Posterior cingulate gyrus (tissue), 11 donors: ENCODE data around the gene DPH1.

ENCODE experiments used
- DNase-seq, 10 donors: peaks; one replicate each; pipeline versions ENCODE4 v3.0.0 to v3.0.0-alpha.2; 2020 to 2021; ENCODE audit warnings: mixed read lengths in 3 of 10
- intact Hi-C: fragments of 100-400 bp; cut with DNase I; formaldehyde crosslinking; loops from one replicate; pipeline ENCODE4 v1.15.1; 2023

The DPH1 gene

DNA sequence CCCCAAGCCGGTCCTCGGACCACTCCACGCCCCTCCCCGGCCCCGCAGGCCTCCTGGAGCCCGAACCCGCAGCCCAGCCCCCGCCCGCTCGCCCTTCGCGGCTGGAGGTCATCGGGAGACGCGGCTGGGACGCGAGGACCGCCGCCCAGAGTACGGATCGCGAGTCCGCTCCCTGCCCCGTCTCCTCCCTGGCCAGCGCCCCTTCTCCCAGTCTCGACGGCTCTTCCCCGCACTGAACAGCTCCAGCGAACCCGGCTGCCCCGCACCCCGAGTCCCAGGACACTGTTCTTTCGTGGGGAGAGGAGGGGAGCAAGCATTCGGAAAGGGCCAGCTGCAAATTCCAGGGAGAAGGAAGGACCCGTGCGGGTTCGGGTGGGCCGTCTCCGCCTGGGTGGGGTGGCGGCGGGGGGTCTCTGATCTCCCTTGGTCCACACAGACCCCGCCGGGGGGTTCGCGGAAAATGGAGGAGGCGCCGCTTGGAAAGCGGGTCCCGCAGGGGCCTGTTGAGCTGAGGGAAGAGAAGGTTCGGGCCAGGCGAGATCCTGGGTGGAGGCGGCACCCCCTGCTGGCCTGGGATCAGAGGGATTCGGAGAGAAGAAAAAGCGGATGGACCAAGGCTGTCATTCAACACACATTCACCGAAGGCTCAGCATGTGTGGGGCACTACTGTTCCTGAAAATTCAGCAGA lies 4.2 kb upstream of the DPH1 start:
- intact Hi-C loops, result loop anchor here (1.0 kb wide), 1 partner anchor 117 kb away; no protein-coding TSS in a partner anchor
- DNase-seq, result peak in 9 of 10 donors; percentile 55 to 95 (median 79)

DNA sequence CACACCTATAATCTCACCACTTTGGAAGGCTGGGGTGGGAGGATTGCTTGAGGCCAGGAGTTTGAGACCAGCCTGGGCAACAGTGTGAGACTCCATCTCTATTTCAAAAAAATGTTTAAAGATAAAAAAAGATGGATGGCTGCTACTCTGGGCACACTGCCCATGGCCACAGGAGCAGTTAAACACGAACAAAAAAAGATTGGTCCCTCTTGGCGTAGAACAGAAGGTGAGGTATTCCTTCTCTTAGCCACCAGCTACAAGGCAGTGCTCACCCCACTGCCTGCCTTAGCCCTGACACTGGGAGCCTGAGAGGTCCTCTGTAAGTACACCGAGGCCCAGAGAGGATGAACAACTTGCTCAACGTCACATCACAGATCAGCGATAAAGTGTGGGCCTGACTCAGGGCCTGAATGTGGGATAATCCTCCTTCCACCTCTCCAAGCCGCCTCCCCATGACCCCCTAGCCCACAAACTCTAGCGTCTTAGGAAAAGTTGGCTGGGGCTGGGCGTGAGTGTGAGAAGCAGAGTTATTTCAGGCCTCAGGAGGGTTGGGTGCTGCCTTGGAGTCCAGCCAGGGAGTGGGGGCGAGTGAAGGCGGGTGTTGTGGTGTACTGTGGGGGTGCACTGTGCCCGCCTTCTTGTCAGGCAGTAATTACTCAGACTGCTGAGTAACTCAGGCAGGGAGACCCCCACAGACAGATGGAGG lies 2.3 kb upstream of the DPH1 start:
- intact Hi-C loops, result no loop called here
- peak in 2 of 10 donors; percentile 82 to 85 for DNase-seq

DNA sequence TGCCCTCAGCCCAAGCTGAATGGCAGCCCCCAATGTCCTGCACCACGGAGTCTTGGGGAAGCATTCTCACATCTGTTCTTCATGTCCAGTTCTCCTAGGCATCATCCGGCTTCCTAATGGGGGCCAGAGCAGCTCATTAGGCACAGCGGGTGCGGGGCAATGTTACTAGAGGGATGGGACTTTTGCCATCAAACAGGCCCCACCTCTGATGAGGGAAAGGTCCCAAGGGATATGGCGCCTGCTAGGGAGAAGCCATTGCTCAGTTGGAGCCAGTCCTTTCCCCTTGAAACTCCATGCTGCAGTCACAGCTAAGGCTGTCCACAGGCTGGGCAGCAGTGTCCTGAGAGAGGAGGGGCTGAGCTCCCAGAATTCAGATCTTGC lies 1.7 kb upstream of the DPH1 start:
- no peak for DNase-seq
- intact Hi-C loops, result no loop called here

DNA sequence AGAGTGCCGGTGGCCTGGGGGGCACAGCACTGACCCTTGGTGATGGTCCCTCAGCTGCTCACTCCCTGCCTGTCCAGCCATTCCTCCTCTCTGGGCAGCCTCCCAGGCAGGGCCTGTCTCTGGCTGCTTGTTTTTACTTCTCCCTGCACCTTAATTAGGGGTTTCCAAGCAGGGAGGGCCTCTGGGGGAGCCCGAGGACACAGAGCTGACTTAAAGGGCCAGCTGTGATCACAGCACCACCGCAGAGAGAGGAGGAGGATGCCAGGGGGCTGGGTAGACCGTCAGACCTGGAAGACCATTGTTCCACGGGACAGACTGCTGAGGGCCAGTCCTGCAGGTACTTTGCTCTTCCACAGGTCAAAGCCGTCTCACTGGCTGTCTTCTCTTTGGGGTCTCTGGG lies 1.2 kb upstream of the DPH1 start:
- DNase-seq, result no peak
- intact Hi-C loops, result no loop called here

DNA sequence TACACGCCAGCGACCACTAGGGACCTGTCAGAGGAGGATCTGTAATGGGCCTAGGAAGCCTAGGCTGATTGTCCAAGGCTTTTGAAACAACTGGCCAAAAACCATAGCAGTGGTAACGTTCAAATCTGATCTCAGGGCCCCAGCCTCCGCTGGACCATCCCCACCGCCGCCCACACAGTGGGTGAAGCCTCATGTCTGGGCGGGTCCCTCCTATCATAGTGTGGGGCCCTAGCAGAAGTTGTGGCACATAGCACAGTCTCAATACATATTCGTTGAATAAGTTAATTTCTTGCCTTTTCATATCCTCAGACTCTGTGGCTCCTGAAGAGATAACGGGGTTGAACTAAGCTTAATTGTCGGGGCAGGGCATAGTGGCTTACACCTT lies 818 bp downstream of the DPH1 start:
- DNase-seq, result peak in 2 of 10 donors; percentile 58 to 84
- intact Hi-C loops, result loop anchor here (10.0 kb wide), 1 partner anchor 316 kb away; the partner anchor contains the start of gene TLCD2

DNA sequence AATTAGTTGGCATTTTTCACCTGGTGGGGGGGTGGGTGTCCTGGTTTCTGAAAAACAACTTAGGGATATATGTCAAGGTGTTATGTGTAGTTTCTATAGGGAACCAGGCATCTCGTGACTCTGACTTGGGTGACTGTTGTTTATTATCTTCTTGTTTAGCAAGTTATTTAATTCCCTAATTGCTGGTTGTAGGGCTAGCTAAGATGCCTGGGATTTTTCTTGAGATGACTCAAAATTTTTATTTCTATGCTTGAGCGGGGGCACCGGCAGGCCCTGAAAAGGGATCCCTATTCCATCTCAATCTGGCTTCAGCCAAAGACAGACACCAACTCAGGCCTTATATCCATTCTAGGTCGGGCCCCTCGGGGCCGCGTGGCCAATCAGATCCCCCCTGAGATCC lies 3.2 kb downstream of the DPH1 start:
- intact Hi-C loops, result loop anchor here (10.0 kb wide), 1 partner anchor 318 kb away; the partner anchor contains the start of gene TLCD2
- DNase-seq, result no peak

DNA sequence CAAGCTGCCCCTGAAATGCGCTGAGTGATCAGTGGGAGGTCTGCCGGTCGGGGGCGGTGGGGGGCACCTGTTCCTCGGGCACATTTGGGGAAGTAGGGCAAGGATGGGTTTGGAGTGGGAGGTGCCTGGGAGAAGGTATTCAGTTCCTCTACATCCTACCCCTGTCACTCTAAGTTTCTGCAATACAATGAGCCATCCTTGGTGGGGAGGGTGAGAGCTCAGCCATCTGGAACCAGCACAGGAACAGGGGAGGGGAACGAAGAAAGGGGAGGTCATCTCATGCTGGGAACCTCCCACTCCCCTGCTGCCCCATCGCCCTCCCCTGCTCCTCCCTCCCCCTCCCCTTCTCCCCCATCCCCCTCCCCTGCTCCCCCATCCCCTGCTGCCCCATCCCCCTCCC lies 4.2 kb downstream of the DPH1 start:
- intact Hi-C loops, result loop anchor here (10.0 kb wide), 1 partner anchor 319 kb away; the partner anchor contains the start of gene TLCD2
- no peak for DNase-seq

DNA sequence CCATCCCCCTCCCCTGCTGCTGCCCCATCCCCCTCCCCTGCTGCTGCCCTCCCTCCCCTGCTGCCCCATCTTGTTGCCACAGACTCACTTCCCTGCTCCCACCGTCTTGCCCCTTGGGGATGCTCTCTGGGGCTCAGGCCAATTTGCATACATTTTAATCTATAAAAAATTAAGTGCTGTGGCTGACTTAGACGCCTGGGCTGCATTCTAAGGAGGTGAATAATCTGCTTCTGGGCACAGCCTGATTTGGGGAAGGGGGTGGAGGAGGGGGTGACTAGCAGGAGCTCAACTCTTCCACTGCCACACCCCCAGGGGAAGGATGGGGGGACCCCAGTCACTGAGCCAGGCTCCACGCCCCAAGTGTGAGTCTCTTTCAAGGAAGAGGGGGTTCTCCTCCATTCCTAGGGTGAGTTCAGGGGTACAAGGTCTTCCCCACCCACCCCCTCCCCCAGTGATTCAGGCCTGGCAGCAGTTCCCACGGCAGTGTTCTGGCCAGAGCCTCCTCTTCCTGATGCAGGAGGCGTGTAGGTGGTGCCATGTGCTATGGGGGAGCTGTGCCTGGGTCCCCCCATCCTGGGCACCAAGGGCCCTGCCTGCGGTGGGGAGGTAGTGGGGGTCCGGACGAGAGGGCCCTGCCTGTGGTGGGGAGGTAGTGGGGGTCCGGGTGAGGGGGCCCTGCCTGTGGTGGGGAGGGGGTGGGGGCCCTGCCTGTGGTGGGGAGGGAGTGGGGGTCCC lies 5.0 kb downstream of the DPH1 start:
- intact Hi-C loops, result loop anchor here (10.0 kb wide), 1 partner anchor 320 kb away; the partner anchor contains the start of gene TLCD2
- no peak for DNase-seq

DNA sequence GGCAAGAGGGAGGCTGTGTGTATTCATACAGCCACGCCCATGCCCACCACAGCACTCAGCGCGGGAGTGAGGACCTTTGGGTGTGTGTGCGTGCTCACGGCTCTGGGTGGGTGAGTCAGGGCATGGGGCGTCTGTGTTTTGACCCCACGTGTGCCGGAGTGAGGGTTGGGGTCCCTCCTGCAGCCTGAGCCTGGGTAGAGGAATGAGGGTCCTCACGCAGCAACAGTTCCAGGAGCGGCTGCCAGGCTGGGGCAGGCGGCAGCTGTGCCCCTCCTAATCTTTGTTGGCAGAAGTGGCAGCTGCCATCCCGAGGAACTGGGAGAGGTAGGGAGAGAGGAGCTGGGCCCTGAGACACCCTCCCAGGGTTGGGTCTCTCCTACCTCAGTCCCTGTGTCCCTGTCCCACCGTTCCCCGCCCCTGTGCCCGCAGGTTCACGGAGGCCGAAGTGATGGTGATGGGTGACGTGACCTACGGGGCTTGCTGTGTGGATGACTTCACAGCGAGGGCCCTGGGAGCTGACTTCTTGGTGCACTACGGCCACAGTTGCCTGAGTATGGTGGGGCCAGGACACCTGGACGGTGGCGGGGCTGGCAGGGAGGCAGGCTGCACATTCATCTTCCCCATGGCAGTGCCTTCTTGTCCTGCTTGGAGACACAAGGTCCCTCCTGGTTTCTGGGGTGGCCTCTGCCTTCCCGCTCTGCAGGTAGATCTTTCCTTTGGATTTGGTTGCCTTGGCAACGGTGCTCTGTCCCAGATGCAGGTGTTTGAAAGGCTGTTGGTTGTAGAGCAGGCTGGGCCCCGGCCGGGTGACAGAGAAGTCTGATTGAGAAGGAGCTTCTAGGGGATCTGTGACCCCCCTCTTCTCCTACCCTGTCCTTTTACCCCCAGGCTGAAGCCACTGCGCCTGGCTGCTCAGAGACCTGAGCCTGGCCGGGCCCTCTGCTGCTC lies 5.9 kb downstream of the DPH1 start:
- DNase-seq, result peak in 1 of 10 donors; percentile 5
- intact Hi-C loops, result loop anchor here (10.0 kb wide), 1 partner anchor 321 kb away; the partner anchor contains the start of gene TLCD2

DNA sequence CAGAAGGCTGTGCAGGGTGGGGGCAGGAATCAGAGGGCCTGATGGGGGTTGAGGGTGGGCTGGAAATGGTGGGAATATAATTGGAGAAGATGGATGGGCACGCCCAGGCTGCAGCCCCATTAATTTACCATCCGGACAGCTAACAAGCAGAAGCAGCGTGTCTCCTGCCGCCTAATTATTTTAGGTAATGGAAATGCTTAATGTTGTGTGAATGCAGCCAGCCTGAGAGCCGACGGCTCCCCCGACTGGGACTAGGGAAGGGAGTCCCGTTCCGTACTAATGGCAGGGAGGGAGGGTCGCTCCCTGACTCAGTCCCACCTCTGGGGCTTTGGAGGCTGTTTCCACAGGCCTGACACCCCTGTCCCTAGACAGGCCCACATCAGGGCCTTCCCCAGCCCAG lies 7.2 kb downstream of the DPH1 start:
- no peak for DNase-seq
- intact Hi-C loops, result loop anchor here (10.0 kb wide), 1 partner anchor 322 kb away; the partner anchor contains the start of gene TLCD2

DNA sequence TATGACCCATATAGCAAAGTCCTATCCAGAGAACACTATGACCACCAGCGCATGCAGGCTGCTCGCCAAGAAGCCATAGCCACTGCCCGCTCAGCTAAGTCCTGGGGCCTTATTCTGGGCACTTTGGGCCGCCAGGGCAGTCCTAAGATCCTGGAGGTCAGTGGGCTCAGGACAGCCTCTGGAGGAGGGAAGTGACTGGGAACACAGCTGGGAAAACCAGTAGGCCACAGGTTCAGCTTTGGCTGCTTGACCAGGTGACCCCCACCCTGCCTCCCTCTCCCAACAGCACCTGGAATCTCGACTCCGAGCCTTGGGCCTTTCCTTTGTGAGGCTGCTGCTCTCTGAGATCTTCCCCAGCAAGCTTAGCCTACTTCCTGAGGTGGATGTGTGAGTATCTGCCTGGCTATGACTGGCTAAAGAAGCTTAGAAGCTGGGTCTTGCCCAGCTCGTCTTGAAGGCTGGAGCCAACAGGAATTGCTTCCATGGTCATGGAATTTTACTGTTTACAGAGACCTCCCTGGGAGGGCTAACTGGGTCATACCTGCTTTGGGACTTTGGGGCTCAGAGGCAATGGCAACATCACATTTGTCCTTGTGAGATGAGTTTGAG lies 10.4 kb downstream of the DPH1 start:
- intact Hi-C loops, result no loop called here

DNA sequence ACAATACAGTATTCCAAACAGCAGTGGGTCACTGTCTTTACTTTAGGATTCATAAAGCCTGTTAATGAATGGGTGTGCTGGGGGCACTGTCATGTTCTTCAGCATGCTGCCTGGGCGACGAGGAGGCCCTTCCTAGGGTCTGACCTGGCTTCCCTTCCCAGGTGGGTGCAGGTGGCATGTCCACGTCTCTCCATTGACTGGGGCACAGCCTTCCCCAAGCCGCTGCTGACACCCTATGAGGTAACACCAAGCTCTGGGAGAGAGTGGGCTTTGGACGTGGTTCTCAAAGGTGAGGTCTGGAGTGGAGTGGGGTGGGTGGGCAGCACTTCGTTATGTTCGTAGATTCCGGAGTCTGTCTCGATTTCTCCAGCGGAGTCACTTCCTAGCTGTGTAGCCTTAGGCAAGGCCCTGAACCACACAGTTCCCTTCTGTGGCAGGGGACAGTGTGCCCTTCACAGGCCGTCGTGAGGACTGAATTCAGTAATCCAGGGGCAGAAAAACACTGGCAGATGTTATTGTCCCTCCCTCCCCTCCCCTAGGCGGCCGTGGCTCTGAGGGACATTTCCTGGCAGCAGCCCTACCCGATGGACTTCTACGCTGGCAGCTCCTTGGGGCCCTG lies 11.1 kb downstream of the DPH1 start:
- intact Hi-C loops, result no loop called here
- no peak for DNase-seq

More for the DNA sequence above, 10.4 kb downstream of the DPH1 start:
- no peak for DNase-seq

DNA sequence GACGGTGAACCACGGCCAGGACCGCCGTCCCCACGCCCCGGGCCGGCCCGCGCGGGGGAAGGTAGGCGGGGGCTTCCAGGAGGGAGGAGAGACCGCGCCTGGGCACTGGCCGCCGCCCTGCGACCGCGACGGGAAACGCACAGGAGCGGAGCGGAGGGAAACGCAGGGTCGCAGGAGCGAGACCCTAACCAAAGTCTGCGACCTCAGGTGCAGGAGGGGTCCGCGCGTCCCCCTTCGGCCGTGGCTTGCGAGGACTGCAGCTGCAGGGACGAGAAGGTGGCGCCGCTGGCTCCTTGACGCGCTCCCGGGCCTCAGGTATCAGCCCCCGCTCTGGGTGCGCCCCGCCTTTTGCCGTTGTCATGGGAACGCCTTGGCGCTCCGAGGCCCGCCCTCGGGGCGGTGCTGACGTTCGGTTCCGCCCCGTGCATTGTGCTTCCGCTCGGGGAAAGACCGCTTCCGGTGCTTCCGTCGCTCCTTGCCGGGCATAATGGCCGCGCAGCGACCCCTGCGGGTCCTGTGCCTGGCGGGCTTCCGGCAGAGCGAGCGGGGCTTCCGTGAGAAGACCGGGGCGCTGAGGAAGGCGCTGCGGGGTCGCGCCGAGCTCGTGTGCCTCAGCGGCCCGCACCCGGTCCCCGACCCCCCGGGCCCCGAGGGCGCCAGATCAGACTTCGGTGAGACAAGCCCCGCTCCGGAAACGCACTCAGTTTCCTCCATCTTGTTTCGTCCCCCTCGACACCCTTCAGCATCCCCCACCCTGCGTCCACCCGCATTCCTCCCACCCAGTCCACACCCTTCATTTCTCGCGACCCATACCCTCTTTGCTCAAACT lies 11.8 kb downstream of the DPH1 start, which contains the start of gene OVCA2:
Gene OVCA2, plus strand, starts transcription at position 462 of the 829 bp plus-strand sequence. Its CDS starts 26 bp downstream, at position 488.
- intact Hi-C loops, result no loop called here
- DNase-seq, result peak; percentile 88 to 99 (median 96)

DNA sequence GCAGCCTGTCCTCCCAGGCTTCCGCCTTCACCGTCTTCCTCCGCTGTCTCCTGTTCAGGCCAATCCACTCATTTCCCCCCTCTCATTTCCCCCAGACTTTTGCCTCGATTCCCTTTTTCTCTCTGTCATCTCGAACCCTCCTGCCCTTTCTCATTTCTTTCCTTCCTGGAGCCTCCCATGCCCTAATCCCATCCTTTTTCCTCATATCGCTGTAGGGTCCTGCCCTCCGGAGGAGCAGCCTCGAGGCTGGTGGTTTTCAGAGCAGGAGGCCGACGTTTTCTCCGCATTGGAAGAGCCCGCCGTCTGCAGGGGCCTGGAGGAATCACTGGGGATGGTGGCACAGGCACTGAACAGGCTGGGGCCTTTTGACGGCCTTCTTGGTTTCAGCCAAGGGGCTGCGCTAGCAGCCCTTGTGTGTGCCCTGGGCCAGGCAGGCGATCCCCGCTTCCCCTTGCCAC lies 12.5 kb downstream of the DPH1 start:
- no peak for DNase-seq
- intact Hi-C loops, result no loop called here

DNA sequence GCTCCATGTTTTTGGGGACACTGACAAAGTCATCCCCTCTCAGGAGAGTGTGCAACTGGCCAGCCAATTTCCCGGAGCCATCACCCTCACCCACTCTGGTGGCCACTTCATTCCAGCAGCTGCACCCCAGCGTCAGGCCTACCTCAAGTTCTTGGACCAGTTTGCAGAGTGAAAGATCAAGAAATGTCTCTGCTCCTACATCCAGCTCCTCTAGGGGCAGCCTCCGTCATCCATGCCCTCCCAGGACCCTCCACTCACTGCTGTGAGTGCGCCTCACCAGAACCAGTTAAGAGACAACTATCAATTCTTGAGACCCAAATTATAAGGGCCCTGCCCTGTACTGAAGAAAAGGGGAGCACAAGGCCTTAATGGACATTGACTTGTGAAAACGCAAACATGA lies 13.0 kb downstream of the DPH1 start:
- no peak for DNase-seq
- intact Hi-C loops, result no loop called here

DNA sequence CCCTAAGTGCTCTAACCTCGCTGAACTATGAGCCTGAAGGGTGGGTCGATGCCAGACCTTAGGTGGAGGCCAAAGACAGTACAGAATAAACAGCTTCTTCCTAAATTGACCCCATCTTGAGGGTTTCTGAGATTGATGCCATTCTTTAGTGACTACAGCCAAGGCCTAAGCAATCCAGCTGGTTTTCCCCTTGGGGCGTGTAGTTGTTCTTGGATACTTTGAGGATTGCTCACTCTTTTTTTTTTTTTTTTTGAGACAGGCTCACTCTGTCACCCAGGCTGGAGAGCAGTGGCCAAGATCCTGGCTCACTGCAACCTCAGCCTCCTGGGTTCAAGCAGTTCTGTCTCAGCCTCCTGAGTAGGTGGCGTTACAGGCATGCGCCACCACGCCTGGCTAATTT lies 13.8 kb downstream of the DPH1 start:
- DNase-seq, result no peak
- intact Hi-C loops, result no loop called here

DNA sequence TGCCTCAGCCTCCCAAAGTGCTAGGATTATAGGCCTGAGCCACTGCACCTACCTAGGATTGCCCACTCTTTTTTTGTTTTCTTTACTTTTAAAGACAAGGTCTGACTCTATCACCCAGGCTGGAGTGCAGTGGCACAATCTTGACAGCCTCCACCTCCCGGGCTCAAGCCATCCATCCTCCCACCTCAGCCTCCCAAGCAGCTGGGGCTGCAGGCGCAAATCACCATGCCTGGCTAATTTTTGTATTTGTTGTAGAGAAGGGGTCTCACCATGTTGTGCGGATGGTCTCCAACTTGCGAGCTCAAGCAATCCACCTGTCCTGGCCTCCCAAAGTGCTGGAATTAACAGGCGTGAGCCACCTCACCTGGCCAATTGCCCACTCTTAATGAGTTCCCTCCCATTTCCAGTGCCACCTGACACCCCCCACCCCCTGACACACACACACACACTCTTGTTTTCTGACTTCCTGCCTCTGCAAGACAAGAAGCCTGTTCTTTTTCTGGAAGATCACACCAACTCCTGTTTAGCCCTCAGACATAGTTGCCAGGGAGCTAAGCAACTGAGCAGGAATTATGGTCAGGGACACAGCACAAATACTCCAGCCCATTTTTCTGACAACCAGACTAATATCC lies 14.4 kb downstream of the DPH1 start:
- intact Hi-C loops, result no loop called here
- no peak for DNase-seq
